Left lung (tissue), 10 donors: Measurements from ENCODE around the gene IMP4. TPM values are rescaled to one million over a fixed set of nuclear protein-coding genes. Genes with fewer than 3 reads are reported as not detected.

ENCODE experiments used
- ATAC-seq: fragments of 200-7000 bp; cut with Tn5 transposase; one replicate; pipeline ENCODE4 v1.9.1; 2020; ENCODE audit warnings: moderate library complexity
- DNase-seq, 4 donors: peaks; one replicate each; pipeline ENCODE4 v3.0.0-alpha.2; 2013 to 2020
- H3K27ac ChIP-seq, 2 donors: fragments of 200-600 bp; sonication (generic) in 1 of 2; one replicate each; pipeline versions ENCODE4 v1.5.0 to v1.8.0; 2020 to 2021
- H3K27me3 ChIP-seq, 2 donors: fragments of 200-600 bp; sonication (generic) in 1 of 2; one replicate each; pipeline versions ENCODE4 v1.5.0 to v1.8.0; 2020 to 2021
- H3K36me3 ChIP-seq, 2 donors: fragments of 200-600 bp; sonication (generic) in 1 of 2; one replicate each; pipeline versions ENCODE4 v1.5.0 to v1.8.0; 2020 to 2021
- H3K4me1 ChIP-seq, 2 donors: fragments of 200-600 bp; one replicate each; pipeline ENCODE4 v1.8.0; 2021
- H3K4me3 ChIP-seq, 2 donors: fragments of 200-600 bp; sonication (generic) in 1 of 2; one replicate each; pipeline versions ENCODE4 v1.5.0 to v1.8.0; 2020 to 2021; ENCODE audit warnings: mild to moderate bottlenecking in 1 of 2
- H3K9me3 ChIP-seq, 2 donors: fragments of 200-600 bp; sonication (generic) in 1 of 2; one replicate each; pipeline versions ENCODE4 v1.5.0 to v1.8.0; 2020 to 2021
- intact Hi-C, 2 donors: fragments of 100-400 bp; cut with DNase I; formaldehyde crosslinking; loops; one replicate each; pipeline versions ENCODE4 v1.11.2 to v1.14.2; 2022
- polyA plus RNA-seq, 6 donors: library from polyadenylated mRNA; unstranded; fragments of 120-200 nt; gene quantifications; one replicate each; pipeline ENCODE4 v1.2.1, GENCODE V29; 2013; ENCODE audit not compliant: insufficient read length in 6 of 6
- total RNA-seq, 2 donors: library from RNA; stranded (reverse); fragmentation: NEBNext Ultra II Directional; extraction: Animal tissue kit (Norgen Biotek cat#: 25700); gene quantifications; one replicate each; pipeline ENCODE4 v1.2.1, GENCODE V29; 2021
- TF ChIP-seq, protein P1 (sequence below), 2 donors: fragments of 200-600 bp; sonication (generic) in 1 of 2; IDR thresholded peaks; one replicate each; pipeline versions ENCODE4 v1.5.0 to v1.8.0; 2021; ENCODE audit warnings: antibody characterized with exemption in 2 of 2
- donor health status: DM: no; HTN: yes; CAD: no.
- donor health status: DM: no; HTN: no; CAD: no.

IMP4 gene
- total and polyA plus RNA-seq, 8 donors = 29.2 to 82.2 (median 34.3) TPM

DNA sequence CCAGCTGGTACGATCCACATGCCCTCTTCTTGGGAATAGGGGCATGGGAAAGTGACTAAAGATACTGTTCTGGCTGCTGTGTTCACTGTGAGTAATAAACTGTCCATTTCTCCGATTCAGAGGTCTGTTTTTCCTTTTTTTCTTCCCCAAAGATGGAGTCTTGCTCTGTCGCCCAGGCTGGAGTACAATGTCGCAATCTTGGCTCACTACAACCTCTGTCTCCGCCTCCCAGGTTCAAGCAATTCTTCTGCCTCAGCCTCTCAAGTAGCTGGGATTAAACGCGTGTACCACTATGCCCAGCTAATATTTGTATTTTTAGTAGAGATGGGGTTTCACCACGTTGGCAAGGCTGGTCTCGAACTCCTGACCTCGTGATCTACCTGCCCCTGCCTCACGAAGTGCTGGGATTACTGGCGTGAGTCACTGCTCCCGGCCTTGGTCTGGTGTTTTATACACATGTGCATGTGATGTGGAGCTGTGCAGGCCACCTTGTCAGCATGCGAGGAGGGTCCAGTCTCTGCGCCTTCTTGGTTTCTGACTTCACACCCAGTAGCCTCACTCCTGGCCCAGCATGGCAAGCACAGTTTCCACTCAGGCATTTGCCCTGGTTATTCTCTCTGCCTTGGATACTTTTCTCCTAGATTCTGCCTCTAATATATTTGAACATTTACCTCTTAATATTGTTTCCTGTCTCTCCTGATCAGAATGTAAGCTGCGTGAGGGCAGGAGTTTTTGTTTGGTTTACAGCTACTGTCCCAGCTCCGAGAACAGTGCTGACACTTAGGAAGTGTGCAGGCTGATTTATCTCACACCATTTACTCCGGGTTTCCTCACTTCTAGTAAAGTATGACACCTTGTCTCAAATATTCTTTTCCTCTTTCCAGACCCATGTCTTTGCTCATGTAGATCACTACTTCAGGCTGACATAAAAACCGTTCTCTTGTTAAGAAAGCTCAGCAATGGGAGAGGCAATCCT, 32.9 kb downstream of the IMP4 start:
- Histone ChIP-seq H3K27me3 (no peaks in the 10 kb centered on the region), H3K36me3 (peaks cover 0 to 31% of the 10 kb centered on the region in 2 donors), H3K4me1 (peaks cover 20 to 72% of the 10 kb centered on the region in 2 donors), H3K4me3 (no peak overlapping the region), H3K27ac (no peak overlapping the region), H3K9me3 (no peaks in the 10 kb centered on the region)
- TF ChIP-seq, protein P1, sequence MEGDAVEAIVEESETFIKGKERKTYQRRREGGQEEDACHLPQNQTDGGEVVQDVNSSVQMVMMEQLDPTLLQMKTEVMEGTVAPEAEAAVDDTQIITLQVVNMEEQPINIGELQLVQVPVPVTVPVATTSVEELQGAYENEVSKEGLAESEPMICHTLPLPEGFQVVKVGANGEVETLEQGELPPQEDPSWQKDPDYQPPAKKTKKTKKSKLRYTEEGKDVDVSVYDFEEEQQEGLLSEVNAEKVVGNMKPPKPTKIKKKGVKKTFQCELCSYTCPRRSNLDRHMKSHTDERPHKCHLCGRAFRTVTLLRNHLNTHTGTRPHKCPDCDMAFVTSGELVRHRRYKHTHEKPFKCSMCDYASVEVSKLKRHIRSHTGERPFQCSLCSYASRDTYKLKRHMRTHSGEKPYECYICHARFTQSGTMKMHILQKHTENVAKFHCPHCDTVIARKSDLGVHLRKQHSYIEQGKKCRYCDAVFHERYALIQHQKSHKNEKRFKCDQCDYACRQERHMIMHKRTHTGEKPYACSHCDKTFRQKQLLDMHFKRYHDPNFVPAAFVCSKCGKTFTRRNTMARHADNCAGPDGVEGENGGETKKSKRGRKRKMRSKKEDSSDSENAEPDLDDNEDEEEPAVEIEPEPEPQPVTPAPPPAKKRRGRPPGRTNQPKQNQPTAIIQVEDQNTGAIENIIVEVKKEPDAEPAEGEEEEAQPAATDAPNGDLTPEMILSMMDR (IDR thresholded peaks at IDR 0.05) = no peak
- ATAC-seq = no peak
- intact Hi-C loops = no loop called here
- DNase-seq = no peak

DNA sequence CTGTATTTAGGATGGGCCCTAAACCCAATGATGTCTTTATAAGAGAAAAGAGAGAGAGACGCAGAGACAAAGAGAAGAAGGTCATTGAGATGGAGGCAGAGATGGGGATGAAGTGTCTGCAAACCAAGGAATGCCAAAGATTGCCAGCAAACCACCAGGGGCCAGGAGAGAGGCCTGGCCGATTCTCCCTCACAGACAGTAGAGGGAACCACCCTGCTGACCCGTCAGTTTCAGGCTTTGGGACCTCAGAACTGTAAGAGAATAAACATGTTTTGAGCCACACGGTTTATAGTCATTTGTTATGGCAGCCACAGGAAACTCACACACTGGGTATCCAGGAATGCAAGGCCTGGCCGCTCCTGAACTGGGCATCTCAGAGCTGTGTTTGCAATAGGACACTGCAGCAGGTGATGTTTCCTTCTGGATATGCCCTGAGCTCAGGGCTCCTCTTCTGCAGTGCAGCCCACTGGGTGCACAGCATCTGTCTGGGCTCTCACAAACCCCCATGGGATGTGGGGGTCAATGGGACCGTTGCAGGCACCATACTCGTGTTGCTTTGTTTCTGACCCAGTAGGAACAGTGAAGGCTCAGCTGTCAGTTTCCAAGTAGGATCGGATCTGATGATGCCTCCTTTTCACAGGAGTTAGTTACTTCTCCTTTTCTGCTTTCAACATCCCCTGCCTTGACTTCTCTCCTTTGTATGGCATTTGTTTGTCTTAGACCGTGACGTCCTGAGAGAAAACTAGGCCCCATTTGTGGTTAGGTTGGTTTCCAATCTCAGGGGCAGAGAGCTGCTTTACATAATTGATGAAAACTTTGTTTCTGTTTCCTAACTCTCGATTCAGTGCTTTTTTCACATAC, 34.0 kb downstream of the IMP4 start:
- intact Hi-C loops = no loop called here
- H3K27me3 ChIP-seq = no peaks in the 10 kb centered on the region
- H3K36me3 ChIP-seq = peaks cover 0 to 37% of the 10 kb centered on the region in 2 donors
- TF ChIP-seq, protein P1 (IDR thresholded peaks at IDR 0.05) = no peak
- no peak overlapping the region for H3K27ac ChIP-seq
- DNase-seq = no peak
- peaks cover 15 to 65% of the 10 kb centered on the region in 2 donors for H3K4me1 ChIP-seq
- ATAC-seq = no peak
- H3K4me3 ChIP-seq = no peak overlapping the region
- H3K9me3 ChIP-seq = no peaks in the 10 kb centered on the region

DNA sequence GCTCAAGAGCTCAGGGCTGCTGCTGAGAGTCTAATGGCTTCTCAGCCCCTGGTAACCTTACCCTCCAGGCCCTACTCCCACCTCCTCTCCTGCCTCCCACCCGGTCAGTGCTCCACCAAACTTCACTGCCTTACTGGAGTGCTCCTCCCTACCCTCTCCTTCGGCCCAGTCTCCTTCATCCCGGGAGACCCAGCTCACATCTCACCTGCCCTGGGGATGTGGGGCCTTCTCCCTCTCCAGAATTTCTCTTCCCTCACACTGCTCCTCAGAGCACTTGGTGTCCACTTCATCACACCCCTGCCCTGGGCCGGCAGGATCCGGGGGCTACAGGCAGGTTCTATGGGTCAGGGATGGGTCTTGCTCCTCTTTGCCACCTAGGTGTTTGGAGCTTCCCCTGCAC, 34.8 kb downstream of the IMP4 start:
- Histone ChIP-seq H3K27ac (no peak overlapping the region), H3K4me1 (peaks cover 14 to 62% of the 10 kb centered on the region in 2 donors), H3K9me3 (no peaks in the 10 kb centered on the region), H3K4me3 (no peak overlapping the region), H3K36me3 (peaks cover 0 to 39% of the 10 kb centered on the region in 2 donors), H3K27me3 (no peaks in the 10 kb centered on the region)
- intact Hi-C loops = no loop called here
- TF ChIP-seq, protein P1 (IDR thresholded peaks at IDR 0.05) = no peak
- DNase-seq = no peak
- no peak for ATAC-seq

DNA sequence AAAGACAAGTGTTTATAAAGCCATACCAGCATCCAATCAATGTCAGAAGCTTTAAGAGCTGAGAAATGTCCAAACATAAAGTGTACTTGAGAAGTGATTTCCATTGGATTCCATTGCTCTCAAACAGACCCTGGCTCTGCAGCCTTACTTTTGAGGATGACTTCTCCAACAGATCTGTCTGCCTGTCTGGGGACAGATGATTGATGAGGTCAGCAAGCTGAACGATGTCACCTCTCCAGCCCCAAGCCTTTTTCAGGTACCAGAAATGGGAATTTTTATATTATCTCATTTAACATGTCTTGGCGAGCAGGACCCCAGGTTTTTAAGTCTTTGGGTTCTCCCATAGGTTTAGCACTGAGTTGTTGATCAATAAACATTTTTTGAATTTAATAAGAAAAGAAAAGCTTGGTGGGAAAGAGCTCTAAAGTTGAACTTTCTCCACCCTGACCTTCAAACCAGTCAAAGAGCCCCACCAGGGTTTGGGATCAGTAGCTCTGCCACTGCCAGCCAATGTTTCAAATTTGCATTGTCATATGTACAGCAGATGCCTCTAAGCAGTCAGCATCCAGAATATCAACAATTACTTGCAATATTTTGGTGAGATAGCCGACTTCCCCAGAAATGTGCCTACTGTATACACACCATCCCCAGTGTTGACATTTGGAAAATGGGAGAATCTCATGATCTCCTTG, 35.7 kb downstream of the IMP4 start:
- ATAC-seq (no peak), DNase-seq (no peak)
- Histone ChIP-seq H3K27ac (no peak overlapping the region), H3K27me3 (no peaks in the 10 kb centered on the region), H3K36me3 (peaks cover 0 to 42% of the 10 kb centered on the region in 2 donors), H3K4me3 (no peak overlapping the region), H3K9me3 (no peaks in the 10 kb centered on the region), H3K4me1 (peaks cover 11 to 53% of the 10 kb centered on the region in 2 donors)
- intact Hi-C loops = no loop called here
- TF ChIP-seq, protein P1 (IDR thresholded peaks at IDR 0.05) = no peak
